GM12878 (cell line): ENCODE results near the gene UTP11. TPM values are rescaled to one million over a fixed set of nuclear protein-coding genes. Genes with fewer than 3 reads are reported as not detected.

Source experiments
- ATAC-seq: fragments of 200-7000 bp; cut with Tn5 transposase; 3 replicates; pipeline ENCODE4 v1.9.1; 2020; ENCODE audit warnings: mild to moderate bottlenecking, moderate library complexity
- BruUV-seq: library from RNA; stranded (reverse); fragments of 400-500 nt; replicated peaks from 2 replicates; lab custom pipeline; 2021; lab: Mats Ljungman, UMichigan
- CTCF ChIA-PET: fragments of 300-600 bp; sonication (Branson Sonifier 250); formaldehyde crosslinking; extraction: SDS; loops from one replicate; lab custom pipeline; 2021; ENCODE audit warnings: inconsistent platforms; lab: Yijun Ruan, JAX
- POLR2A ChIA-PET: fragments of 350-600 bp; formaldehyde crosslinking; extraction: SDS; loops from one replicate; lab custom pipeline; 2021; ENCODE audit warnings: inconsistent platforms; lab: Charles Lee
- RAD21 ChIA-PET: fragments of 300-600 bp; sonication (Branson Sonifier 250); formaldehyde crosslinking; loops from one replicate; lab custom pipeline; 2023; ENCODE audit warnings: antibody characterized with exemption; ENCODE audit not compliant: unreplicated experiment; lab: Charles Lee
- SMC1A ChIA-PET: fragments of 300-600 bp; sonication (Branson Sonifier 250); formaldehyde crosslinking; loops from one replicate; lab custom pipeline; 2023; ENCODE audit not compliant: unreplicated experiment, uncharacterized antibody; lab: Charles Lee
- DNase-seq: peaks from one replicate; pipeline ENCODE4 v3.0.0-alpha.2; 2011; ENCODE audit warnings: low read depth, low spot score
- FAIRE-seq: peaks from 3 replicates; lab custom pipeline; 2011; peaks lifted over from hg19 to GRCh38; lab: Jason Lieb, UNC
- H2AFZ ChIP-seq: 2 replicates; pipeline ENCODE4 v1.6.0; 2011; ENCODE audit warnings: low read depth, low read length, control low read depth; ENCODE audit not compliant: control insufficient read depth
- H3K27ac ChIP-seq: 2 replicates; pipeline ENCODE4 v1.5.1; 2011; ENCODE audit warnings: control low read depth; ENCODE audit not compliant: control insufficient read depth, insufficient read depth
- H3K27me3 ChIP-seq, 2 experiments: replicated peaks in 1 of 2; 2 replicates each; pipeline versions ENCODE4 v1.6.0 to v1.6.1; 2011; ENCODE audit warnings: low read length in 1 of 2; ENCODE audit not compliant: control insufficient read depth in 2 of 2, insufficient read depth in 2 of 2
- H3K36me3 ChIP-seq, 2 experiments: 2 replicates each; pipeline ENCODE4 v1.5.1; 2011; ENCODE audit warnings: low read length in 1 of 2; ENCODE audit not compliant: control insufficient read depth in 2 of 2, insufficient read depth in 2 of 2
- H3K4me1 ChIP-seq: 2 replicates; pipeline ENCODE4 v1.6.1; 2011; ENCODE audit warnings: mild to moderate bottlenecking, low read length, moderate library complexity, mixed read lengths; ENCODE audit not compliant: control insufficient read depth, insufficient read depth
- H3K4me2 ChIP-seq: 2 replicates; pipeline ENCODE4 v1.6.0; 2011; ENCODE audit warnings: control low read depth; ENCODE audit not compliant: control insufficient read depth, insufficient read depth
- H3K4me3 ChIP-seq: fragments of 200-600 bp; sonication (generic); 2 replicates; pipeline ENCODE4 v1.5.1; 2016
- H3K79me2 ChIP-seq: 2 replicates; pipeline ENCODE4 v1.6.0; 2011; ENCODE audit warnings: low read length; ENCODE audit not compliant: control insufficient read depth, insufficient read depth
- H3K9ac ChIP-seq: 2 replicates; pipeline ENCODE4 v1.8.0; 2011; ENCODE audit warnings: low read length, control low read depth, mixed read lengths; ENCODE audit not compliant: control insufficient read depth, insufficient read depth
- H3K9me3 ChIP-seq: replicated peaks from 3 replicates; pipeline ENCODE4 v1.5.1; 2011; ENCODE audit warnings: mild to moderate bottlenecking, low read length; ENCODE audit not compliant: control insufficient read depth, insufficient read depth
- H4K20me1 ChIP-seq: 2 replicates; pipeline ENCODE4 v1.6.0; 2011; ENCODE audit not compliant: control insufficient read depth, insufficient read depth
- ASH2L ChIP-seq: fragments of 300-600, 200-600 bp; sonication (generic); IDR thresholded peaks from 2 replicates; pipeline ENCODE4 v1.6.1; 2017; ENCODE audit warnings: low read depth, mild to moderate bottlenecking, borderline replicate concordance
- BCL11A ChIP-seq: IDR thresholded peaks from 2 replicates; pipeline ENCODE4 v1.6.1; 2011; ENCODE audit warnings: low read depth, low read length
- BHLHE40 ChIP-seq, 2 experiments: fragments of 450-650 bp in 1 of 2; IDR thresholded peaks; 2 replicates each; pipeline ENCODE4 v1.6.1; 2011 to 2017; ENCODE audit warnings: low read depth in 2 of 2, borderline replicate concordance in 1 of 2, improper control_type of control experiment in 1 of 2, low read length in 1 of 2, mild to moderate bottlenecking in 1 of 2
- CBX3 ChIP-seq: fragments of 200-600 bp; sonication (generic); IDR thresholded peaks from 2 replicates; pipeline ENCODE4 v1.6.1; 2016; ENCODE audit warnings: low read depth, borderline replicate concordance
- CHD1 ChIP-seq: IDR thresholded peaks from 2 replicates; pipeline ENCODE4 v1.6.1; 2012; ENCODE audit warnings: low read depth, low read length, improper control_type of control experiment
- IKZF2 ChIP-seq, 2 experiments: fragments of 450-650 bp; IDR thresholded peaks; 2 replicates each; pipeline ENCODE4 v1.6.1; 2017; ENCODE audit warnings: mild to moderate bottlenecking in 2 of 2, moderate library complexity in 2 of 2
- IRF4 ChIP-seq: IDR thresholded peaks from 2 replicates; pipeline ENCODE4 v1.6.1; 2011; ENCODE audit warnings: low read depth, low read length
- JUNB ChIP-seq: IDR thresholded peaks from 2 replicates; pipeline ENCODE4 v1.6.1; 2016; ENCODE audit warnings: antibody characterized with exemption, mild to moderate bottlenecking
- MEF2A ChIP-seq: IDR thresholded peaks from 2 replicates; pipeline ENCODE4 v1.6.1; 2011; ENCODE audit warnings: low read depth, mild to moderate bottlenecking, low read length, moderate library complexity; ENCODE audit not compliant: insufficient read depth
- NRF1 ChIP-seq: conservative IDR thresholded peaks from 2 replicates; pipeline ENCODE4 v1.6.1; 2011; ENCODE audit warnings: mild to moderate bottlenecking, low read depth, low read length, improper control_type of control experiment
- PML ChIP-seq: IDR thresholded peaks from 2 replicates; pipeline ENCODE4 v1.6.1; 2012; ENCODE audit warnings: low read length, inconsistent platforms
- SMC3 ChIP-seq: IDR thresholded peaks from 2 replicates; pipeline ENCODE4 v1.6.1; 2011; ENCODE audit warnings: low read length, improper control_type of control experiment, borderline replicate concordance
- TAF1 ChIP-seq: IDR thresholded peaks from 2 replicates; pipeline ENCODE4 v1.6.1; 2011; ENCODE audit warnings: mild to moderate bottlenecking, low read depth, low read length, borderline replicate concordance
- YY1 ChIP-seq: IDR thresholded peaks from 2 replicates; pipeline ENCODE4 v1.6.1; 2011; ENCODE audit warnings: low read depth, mild to moderate bottlenecking, low read length
- ZNF274 ChIP-seq: IDR thresholded peaks from one replicate; pipeline ENCODE4 v1.8.0; 2011; ENCODE audit not compliant: insufficient read length, insufficient read depth
- ZNF592 ChIP-seq: fragments of 450-650 bp; IDR thresholded peaks from 2 replicates; pipeline ENCODE4 v1.6.1; 2017; ENCODE audit warnings: mild to moderate bottlenecking, moderate library complexity
- ZNF622 ChIP-seq: fragments of 450-650 bp; IDR thresholded peaks from 2 replicates; pipeline ENCODE4 v1.6.1; 2017; ENCODE audit warnings: mild to moderate bottlenecking, inconsistent platforms
- ZNF687 ChIP-seq: fragments of 450-650 bp; IDR thresholded peaks from 2 replicates; pipeline ENCODE4 v1.6.1; 2017; ENCODE audit warnings: mild to moderate bottlenecking, moderate library complexity
- WGBS: methylation state at CpG from one replicate; pipeline ENCODE4 v1.1.6; 2016; ENCODE audit warnings: low lambda C conversion rate; ENCODE audit not compliant: insufficient replicate concordance, insufficient coverage; ENCODE audit errors: missing lambda C conversion rate; 5-methylcytosine and 5-hydroxymethylcytosine counted together
- in situ Hi-C: fragments of 300-500 bp; cut with MboI; formaldehyde crosslinking; loops from 9 replicates; pipeline ENCODE4 v1.14.3; 2018; ENCODE audit warnings: mixed read lengths
- intact Hi-C: fragments of 100-400 bp; cut with micrococcal nuclease; formaldehyde crosslinking; loops from one replicate; pipeline ENCODE4 v1.14.2; 2022; ENCODE audit not compliant: unreplicated experiment
- polyA plus RNA-seq, 11 experiments: library from polyadenylated mRNA; depleted of rRNA in 4 of 11; unstranded in 6 of 11; stranded (reverse) in 5 of 11; fragments of >200 nt; fragmentation: Nextera tagmentation in 4 of 11; fragmentation: Illumina TruSeq in 1 of 11; extraction: Ambion mirVana in 4 of 11; extraction: Trizol in 1 of 11; gene quantifications; 1 replicate in 1 of 11; 2 replicates in 10 of 11; pipeline versions ENCODE4 v1.2.1 to v1.2.3, GENCODE V29; 2011 to 2016; ENCODE audit warnings: inconsistent platforms in 2 of 11, missing spikeins in 2 of 11, low read depth in 1 of 11
- total RNA-seq, 4 experiments: library from RNA; depleted of rRNA in 3 of 4; stranded (reverse); fragments of >200 nt in 3 of 4; fragmentation: Illumina TruSeq in 1 of 4; extraction: Trizol in 1 of 4; gene quantifications; 2 replicates each; pipeline versions ENCODE4 v1.2.1 to v1.2.3, GENCODE V29; 2013 to 2021

Gene UTP11
- total and polyA plus RNA-seq, 10 of the 15 experiments (the other 5 are each of a cell fraction or from before 2014, with no cell fraction given) = 34.5 to 146 (median 64.2) TPM

DNA sequence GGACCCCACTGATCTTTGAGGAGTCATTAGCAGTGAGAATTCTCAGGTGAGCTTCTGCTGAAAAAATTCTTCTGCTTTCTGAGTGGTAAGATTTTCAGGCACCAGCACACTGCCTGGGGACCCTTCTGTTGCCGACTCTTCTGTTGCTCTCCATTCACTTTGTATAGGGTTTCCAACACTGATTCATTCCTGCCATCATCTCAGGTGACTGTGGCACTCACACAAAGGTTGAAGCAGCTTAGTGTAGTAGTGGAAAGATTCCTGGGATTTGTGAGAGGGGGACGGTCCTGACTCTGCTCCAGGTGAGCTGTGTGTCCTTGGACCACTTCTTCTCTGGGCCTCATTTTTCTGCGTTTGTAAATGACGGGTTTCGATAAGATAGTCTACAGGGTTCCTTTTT lies 9.4 kb downstream of the UTP11 start:
- Histone ChIP-seq H3K27me3 (no peaks in the 10 kb centered on the region), H3K4me1 (peaks cover 6% of the 10 kb centered on the region), H3K4me3 (no peak overlapping the region), H3K36me3 (peaks cover 6 to 19% of the 10 kb centered on the region in 2 experiments), H3K79me2 (no peaks in the 10 kb centered on the region), H3K9me3 (no peaks in the 10 kb centered on the region), H3K9ac (no peak overlapping the region), H4K20me1 (no peaks in the 10 kb centered on the region), H3K4me2 (no peak overlapping the region), H2AFZ (no peak overlapping the region), H3K27ac (no peak overlapping the region)
- no TSS peak for BruUV-seq
- in situ Hi-C loops = no loop called here
- ChIA-PET RAD21 (interaction anchor here (1.2 kb wide), 1 partner anchor 32 kb away, joined by 3 read pairs; the partner anchor contains the start of gene SF3A3), POLR2A (interaction anchor here (0.7 kb wide), 2 partner anchors 30 to 41 kb away, joined by 3 to 4 read pairs; no protein-coding TSS in a partner anchor), CTCF (interaction anchor here (0.7 to 13.9 kb wide), 3 partner anchors 18 to 48 kb away, joined by 4 to 252 read pairs (median 7); no protein-coding TSS in a partner anchor), SMC1A (interaction anchor here (0.6 to 2.7 kb wide), 5 partner anchors 50 to 730 kb away, joined by 3 to 11 read pairs (median 3); no protein-coding TSS in a partner anchor)
- intact Hi-C loops = no loop called here
- WGBS = over 99% methylated on average over 5 of the region's 5 CpGs
- DNase-seq (no peak), FAIRE-seq (no peak), ATAC-seq (no peak)
- TF ChIP-seq PML (no peak), CBX3 (no peak), ZNF622 (no peak), BCL11A (no peak), IKZF2 (IDR thresholded peaks at IDR 0.05) (no peak), BHLHE40 (IDR thresholded peaks at IDR 0.05; ENCODE audit: borderline replicate concordance in 1 of 2, low read depth in 2 of 2, low read length in 1 of 2) (no peak), NRF1 (no peak), SMC3 (no peak), CHD1 (no peak), ASH2L (no peak), ZNF592 (no peak), IRF4 (no peak), JUNB (no peak), YY1 (no peak), MEF2A (no peak), ZNF274 (no peak), ZNF687 (no peak), TAF1 (no peak)
